NCI-H446 (cell line): ENCODE measurements around the gene LDB3.

ENCODE experiments used
- DNase-seq, 2 experiments: peaks; one replicate each; lab custom pipeline; 2025; lab: John Stamatoyannopoulos, UW

LDB3 gene

GRCh38 chr10:86651021-86651471 is 17.3 kb upstream of the LDB3 start:
- no peak for DNase-seq

DNA sequence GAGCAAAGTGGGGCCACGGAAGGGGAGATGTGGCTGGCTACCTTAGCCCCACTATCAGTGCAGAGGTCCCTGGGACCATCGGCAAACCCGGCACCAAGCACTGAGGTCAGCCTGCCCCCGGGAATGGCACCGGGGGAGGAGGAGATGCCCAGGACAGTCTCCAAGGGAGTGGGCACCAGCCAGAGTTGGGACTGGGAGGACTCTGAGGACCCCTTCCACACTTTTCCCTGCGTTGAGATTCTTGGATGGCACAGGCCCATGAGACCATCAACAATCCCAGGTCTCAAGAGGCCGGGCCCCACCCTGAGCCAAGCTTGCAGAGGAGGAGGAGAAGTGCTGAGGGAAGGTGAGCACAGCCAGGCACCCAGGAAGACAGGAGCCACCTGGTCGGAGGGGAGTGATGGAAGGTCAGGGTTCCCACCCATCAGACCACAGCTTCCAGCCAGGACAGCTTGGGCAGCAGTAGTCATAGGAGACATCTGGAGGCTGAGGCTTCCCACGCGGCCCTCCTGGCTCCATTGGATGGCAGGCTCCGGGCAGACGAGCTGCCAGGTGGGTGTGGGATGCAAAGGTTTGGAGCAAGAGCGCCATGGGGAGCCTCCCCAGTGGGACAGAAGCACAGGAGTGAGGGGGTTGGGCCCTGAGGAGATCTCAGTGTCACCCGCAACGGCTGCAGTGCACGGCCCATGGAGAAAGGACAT is 16.5 kb upstream of the LDB3 start:
- no peak for DNase-seq

- no peak for DNase-seq
These were observed 15.7 kb upstream of the LDB3 start for GRCh38 chr10:86652361-86653202.

GRCh38 chr10:86653379-86653778 is 14.9 kb upstream of the LDB3 start:
- no peak for DNase-seq

DNA sequence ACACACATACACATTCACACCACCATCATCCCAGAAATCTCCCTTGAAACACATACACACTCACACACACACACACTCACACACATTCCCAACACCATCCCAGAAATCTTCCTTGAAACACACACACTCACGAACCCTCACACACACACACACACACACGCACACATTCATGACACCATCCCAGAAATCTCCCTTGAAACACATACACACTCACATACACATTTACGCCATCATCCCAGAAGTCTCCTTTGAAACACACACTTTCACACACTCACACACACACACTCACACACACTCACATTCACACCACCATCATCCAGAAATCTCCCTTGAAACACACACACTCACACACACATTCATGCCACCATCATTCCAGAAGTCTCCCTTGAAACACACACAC is 14.3 kb upstream of the LDB3 start:
- no peak for DNase-seq

GRCh38 chr10:86654411-86655172 is 13.7 kb upstream of the LDB3 start, which contains the start of gene OPN4:
Gene OPN4 (plus strand): TSS chr10:86654547. CDS start chr10:86654784, 237 bp downstream.
- DNase-seq: no peak

- no peak for DNase-seq
These were observed 13.2 kb upstream of the LDB3 start for GRCh38 chr10:86655173-86655540.

DNA sequence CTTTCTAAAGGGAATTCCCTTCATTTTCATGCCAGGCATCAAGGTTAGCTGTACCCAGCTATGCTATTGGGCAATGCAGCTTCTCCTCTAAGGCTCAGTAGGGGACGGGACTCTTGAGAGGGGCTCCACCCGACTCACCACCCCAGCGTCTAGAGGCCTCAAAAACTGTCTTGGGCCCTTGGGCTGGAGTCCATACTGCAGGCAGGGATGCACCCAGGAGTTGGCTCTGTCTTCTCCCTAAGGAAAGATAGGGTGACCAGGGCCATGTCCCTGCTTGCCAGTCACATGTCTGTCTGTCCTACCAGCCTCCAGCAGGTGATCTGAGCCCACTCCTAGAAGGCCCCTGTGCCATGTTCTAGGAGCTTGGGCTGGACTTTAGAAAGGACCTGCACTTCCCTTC is 12.7 kb upstream of the LDB3 start:
- no peak for DNase-seq

GRCh38 chr10:86657011-86657395 is 11.3 kb upstream of the LDB3 start:
- DNase-seq: no peak

DNA sequence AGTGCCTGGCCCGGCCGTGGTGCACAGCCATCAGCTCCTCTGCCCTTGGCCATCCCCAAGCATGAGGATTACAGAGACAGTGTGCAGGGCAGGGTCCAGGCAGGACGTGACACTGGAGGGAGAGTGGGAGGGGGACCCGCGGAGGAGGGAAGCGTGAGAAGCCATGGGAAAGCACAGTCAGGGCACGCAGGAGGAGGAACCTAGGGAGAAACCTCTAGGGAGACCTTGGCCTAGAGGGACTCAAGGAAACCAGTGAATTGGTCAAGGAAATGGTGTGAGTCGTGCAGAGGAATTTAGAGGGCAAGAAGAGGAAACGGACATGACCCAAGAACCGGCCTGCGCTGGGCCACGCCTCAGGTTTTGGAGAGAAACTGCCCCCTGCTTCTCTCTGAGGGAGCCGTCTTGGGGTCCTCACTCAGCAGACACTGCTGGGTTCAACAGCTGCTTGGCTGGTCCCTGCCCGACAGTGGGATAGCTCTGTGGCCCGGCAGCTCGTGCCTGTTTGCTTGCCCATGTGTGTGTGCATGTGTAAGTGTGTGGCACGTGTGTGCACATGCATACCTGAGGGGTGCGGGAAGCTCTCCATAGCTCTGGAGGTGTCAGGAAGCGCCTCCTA is 10.8 kb upstream of the LDB3 start:
- DNase-seq: no peak

DNA sequence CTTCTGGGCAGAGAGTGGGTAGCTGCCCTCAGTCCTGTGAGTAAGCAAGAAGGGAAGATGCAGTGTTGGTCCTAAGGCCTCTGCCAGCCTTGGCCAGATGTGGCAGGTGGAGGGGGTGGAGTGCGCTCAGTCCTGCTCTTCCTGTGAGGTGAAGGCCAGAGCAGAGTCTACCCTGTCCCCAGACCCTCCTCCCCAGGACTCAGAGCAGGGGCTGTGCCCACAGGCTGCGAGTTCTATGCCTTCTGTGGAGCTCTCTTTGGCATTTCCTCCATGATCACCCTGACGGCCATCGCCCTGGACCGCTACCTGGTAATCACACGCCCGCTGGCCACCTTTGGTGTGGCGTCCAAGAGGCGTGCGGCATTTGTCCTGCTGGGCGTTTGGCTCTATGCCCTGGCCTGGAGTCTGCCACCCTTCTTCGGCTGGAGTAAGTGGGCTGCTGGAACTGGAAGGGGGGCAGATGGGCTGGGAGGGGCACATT is 10.0 kb upstream of the LDB3 start:
- no peak for DNase-seq

DNA sequence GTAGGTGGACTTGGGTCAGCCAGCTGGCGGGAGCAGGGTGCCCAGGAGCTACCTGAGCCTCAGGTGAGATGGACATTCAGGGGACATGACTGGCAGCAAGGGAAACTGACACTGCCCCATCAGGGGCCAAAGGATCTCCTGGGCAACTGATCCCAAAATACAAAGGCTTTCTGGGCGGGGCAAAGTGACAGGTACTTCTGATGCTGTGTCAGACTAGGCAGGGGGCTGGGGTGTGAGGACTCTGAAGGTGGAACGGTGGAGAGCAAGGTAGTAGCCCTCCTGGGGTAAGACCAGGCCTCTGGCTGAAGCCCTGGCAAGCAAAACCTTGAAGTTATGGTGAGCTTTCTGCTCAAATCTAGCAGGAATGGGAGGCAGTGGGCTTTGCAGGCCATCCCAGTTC is 9.6 kb upstream of the LDB3 start:
- no peak for DNase-seq

DNA sequence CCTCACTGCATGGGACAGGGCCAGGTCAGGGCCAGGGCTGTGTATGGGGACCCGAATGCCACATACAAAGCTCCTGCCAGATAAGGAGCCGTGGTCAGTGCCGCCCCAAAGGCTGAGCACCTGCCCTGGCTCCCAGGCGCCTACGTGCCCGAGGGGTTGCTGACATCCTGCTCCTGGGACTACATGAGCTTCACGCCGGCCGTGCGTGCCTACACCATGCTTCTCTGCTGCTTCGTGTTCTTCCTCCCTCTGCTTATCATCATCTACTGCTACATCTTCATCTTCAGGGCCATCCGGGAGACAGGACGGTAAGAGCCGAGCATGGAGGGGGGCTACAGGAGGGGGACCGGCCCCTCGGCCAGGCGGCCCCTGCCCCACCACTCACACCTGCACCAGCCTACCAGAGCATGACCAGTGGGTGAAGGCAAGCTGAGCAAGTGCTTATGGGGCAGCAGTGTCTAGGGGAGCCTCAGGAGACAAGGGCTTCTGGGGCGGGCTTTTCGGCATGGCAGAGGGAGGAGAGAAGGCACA is 9.1 kb upstream of the LDB3 start:
- no peak for DNase-seq

- DNase-seq: no peak
These were observed 8.4 kb upstream of the LDB3 start for GRCh38 chr10:86659721-86660453.

- peak in 1 of 2 experiments; percentile 46 for DNase-seq
These were observed 6.9 kb upstream of the LDB3 start for GRCh38 chr10:86661161-86662025.

DNA sequence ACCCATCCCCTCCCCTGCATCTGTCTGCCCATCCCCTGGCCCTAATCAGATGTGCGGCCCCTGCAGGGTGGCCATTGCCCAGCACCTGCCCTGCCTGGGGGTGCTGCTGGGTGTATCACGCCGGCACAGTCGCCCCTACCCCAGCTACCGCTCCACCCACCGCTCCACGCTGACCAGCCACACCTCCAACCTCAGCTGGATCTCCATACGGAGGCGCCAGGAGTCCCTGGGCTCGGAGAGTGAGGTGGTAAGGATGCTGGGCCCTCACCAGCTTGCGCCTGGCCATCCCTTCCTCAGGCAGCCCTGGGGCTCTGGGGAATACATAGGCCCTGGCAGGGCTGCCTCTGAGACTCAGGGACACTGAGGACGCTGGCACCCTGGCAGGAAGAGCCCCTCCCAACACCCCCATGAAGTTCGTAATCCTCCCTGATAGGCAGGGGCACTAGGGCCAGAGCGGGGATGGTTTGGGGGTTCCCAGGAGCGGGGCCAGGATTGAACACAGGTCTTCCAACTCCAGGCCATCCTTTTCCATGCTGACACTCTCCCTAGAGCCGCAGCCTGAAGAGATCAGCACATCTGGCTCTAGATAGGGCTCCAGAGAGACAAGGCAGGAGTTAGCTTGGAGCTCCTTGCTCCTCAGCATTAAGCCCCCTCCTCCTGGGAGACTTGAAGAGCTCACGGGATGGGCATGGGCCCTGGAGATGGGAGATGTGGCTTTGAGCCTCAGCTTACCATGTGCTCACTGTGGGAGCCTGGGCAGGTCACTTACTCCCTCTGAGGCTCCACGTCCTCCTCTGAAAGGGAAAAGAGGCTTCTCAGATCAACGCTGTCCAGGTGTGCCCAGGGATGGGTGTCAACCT is 5.9 kb upstream of the LDB3 start:
- no peak for DNase-seq

DNA sequence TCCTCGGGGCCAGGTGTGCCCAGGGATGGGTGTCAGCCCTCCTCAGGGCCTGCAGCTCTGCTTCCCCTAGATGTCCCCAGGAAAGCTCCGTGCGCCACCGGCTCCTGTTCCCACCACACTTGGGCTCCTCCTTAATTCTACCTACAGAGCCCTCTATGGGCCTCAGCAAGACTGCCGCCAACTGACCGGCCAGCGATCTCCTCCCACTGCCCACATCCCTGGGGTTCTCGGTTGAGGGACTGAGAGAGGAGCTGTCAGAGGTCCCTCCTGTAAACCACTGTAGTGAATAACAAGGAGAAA is 5.3 kb upstream of the LDB3 start:
- DNase-seq: no peak

GRCh38 chr10:86663576-86664339 is 4.6 kb upstream of the LDB3 start:
- DNase-seq: no peak
